A673 (cell line): ENCODE measurements around the gene TAPBP. TPM values are rescaled to one million over a fixed set of nuclear protein-coding genes. Genes with fewer than 3 reads are reported as not detected.

Source experiments
- BruUV-seq: library from RNA; stranded (reverse); fragments of 400-500 nt; replicated peaks from 2 replicates; lab custom pipeline; 2021; lab: Mats Ljungman, UMichigan
- CTCF ChIA-PET: fragments of 300-600 bp; sonication (Branson Sonifier 250); formaldehyde crosslinking; loops from one replicate; lab custom pipeline; 2022; ENCODE audit warnings: antibody characterized with exemption; lab: Charles Lee
- POLR2A ChIA-PET: fragments of 300-600 bp; sonication (Branson Sonifier 250); formaldehyde crosslinking; loops from one replicate; lab custom pipeline; 2022; ENCODE audit warnings: antibody characterized with exemption; ENCODE audit not compliant: low non-redundant PET; lab: Charles Lee
- DNase-seq: peaks from one replicate; pipeline ENCODE4 v3.0.0-alpha.2; 2015; ENCODE audit warnings: low spot score
- H3K27ac ChIP-seq: fragments of 200-600 bp; sonication (generic); 2 replicates; pipeline ENCODE4 v1.5.1; 2016; ENCODE audit warnings: mixed run types, low read depth, mild to moderate bottlenecking, mixed read lengths, antibody characterized with exemption, low read length; ENCODE audit not compliant: poor library complexity, severe bottlenecking
- H3K27me3 ChIP-seq: fragments of 200-600 bp; sonication (generic); replicated peaks from 2 replicates; pipeline ENCODE4 v1.6.1; 2017; ENCODE audit warnings: mixed run types, low read depth, mild to moderate bottlenecking, mixed read lengths, antibody characterized with exemption, low read length; ENCODE audit not compliant: insufficient read depth, poor library complexity
- H3K36me3 ChIP-seq: fragments of 200-600 bp; sonication (generic); 2 replicates; pipeline ENCODE4 v1.6.1; 2016; ENCODE audit warnings: mixed run types, mild to moderate bottlenecking, mixed read lengths, antibody characterized with exemption, low read length; ENCODE audit not compliant: insufficient read depth, poor library complexity, severe bottlenecking
- H3K4me1 ChIP-seq: fragments of 200-600 bp; sonication (generic); 2 replicates; pipeline ENCODE4 v1.6.1; 2017; ENCODE audit warnings: mixed run types, mild to moderate bottlenecking, mixed read lengths, antibody characterized with exemption, low read length; ENCODE audit not compliant: insufficient read depth, poor library complexity, severe bottlenecking
- H3K4me3 ChIP-seq: fragments of 200-600 bp; sonication (generic); 2 replicates; pipeline ENCODE4 v1.5.1; 2016; ENCODE audit warnings: low read depth, mixed run types, mild to moderate bottlenecking, mixed read lengths, low read length; ENCODE audit not compliant: poor library complexity, severe bottlenecking
- H3K9me3 ChIP-seq: fragments of 200-600 bp; sonication (generic); 2 replicates; pipeline ENCODE4 v1.6.1; 2016; ENCODE audit warnings: mixed run types, low read depth, mild to moderate bottlenecking, mixed read lengths, antibody characterized with exemption, low read length; ENCODE audit not compliant: poor library complexity, severe bottlenecking
- EZH2 ChIP-seq: fragments of 200-600 bp; sonication (generic); IDR thresholded peaks from 2 replicates; pipeline ENCODE4 v1.6.1; 2017; ENCODE audit warnings: borderline replicate concordance, low read depth, mild to moderate bottlenecking, mixed read lengths, antibody characterized with exemption, low read length; ENCODE audit not compliant: poor library complexity, severe bottlenecking
- intact Hi-C: fragments of 100-400 bp; cut with micrococcal nuclease; formaldehyde crosslinking; loops from one replicate; pipeline ENCODE4 v1.10.0; 2022; ENCODE audit not compliant: unreplicated experiment
- total RNA-seq: library from RNA; stranded (reverse); gene quantifications from 2 replicates; pipeline ENCODE4 v1.2.3, GENCODE V29; 2021
- TF ChIP-seq, protein P1 (sequence below): fragments of 300-800, 200-600 bp; sonication (generic); conservative IDR thresholded peaks from 2 replicates; pipeline ENCODE4 v1.5.1; 2017; ENCODE audit warnings: low read depth, mild to moderate bottlenecking, antibody characterized with exemption, low read length, moderate library complexity, mixed read lengths

TAPBP gene
- total RNA-seq, 1 experiment from 2014 or later, result 87.8 TPM

DNA sequence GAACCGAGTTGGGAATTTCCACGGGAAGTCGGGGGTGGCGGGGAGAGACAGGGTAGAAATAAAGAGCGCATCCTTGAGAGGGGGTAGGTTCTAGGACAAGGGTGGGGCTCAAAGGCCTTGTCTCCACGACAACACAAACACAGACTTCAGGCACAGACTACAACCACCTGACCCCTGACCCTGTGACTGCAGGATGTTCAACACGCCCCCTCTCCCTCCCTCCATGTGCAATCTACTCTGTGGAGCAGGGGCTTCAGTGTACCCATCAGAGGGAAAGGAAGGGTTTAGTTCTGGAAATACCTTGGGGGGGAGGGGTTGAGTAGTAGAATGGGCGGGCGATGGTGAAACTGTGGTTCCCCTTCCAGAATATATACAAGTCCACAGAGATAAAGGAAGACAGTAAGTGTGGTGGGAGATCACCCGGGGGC, 651 bp upstream of the TAPBP start:
- POLR2A ChIA-PET, result no interaction called here
- H3K27ac ChIP-seq, result peak overlapping the region; percentile 82

DNA sequence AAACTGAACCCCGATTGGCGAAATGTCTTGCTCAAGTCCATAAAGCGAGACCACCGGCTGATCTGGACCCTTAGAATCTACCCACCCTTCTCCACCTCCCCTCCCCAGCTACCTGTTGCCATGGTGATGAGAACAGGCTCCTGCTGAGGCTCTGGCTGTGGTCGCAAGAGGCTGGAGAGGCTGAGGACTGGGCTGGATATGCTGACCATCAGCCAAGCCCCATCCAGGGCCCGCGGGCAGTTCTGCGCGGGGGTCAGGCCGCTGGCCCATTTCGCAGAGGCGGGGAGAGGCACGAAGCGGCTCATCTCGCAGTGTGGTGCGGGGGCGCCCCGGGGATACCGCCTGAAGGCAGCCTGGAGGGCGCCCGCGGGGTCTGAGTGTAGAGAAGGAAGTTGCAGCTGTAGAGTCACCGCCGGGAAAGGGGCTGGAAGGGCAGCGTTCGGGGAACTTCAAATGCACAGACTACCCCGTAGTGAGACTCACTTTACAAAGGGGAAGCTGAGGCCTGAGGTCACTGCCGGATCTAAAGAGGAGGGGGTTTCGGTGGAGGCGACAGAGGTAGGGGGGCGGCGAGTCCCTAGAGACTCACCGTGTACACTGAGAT, 671 bp downstream of the TAPBP start:
- TF ChIP-seq EZH2, result no peak
- TF ChIP-seq, protein P1, sequence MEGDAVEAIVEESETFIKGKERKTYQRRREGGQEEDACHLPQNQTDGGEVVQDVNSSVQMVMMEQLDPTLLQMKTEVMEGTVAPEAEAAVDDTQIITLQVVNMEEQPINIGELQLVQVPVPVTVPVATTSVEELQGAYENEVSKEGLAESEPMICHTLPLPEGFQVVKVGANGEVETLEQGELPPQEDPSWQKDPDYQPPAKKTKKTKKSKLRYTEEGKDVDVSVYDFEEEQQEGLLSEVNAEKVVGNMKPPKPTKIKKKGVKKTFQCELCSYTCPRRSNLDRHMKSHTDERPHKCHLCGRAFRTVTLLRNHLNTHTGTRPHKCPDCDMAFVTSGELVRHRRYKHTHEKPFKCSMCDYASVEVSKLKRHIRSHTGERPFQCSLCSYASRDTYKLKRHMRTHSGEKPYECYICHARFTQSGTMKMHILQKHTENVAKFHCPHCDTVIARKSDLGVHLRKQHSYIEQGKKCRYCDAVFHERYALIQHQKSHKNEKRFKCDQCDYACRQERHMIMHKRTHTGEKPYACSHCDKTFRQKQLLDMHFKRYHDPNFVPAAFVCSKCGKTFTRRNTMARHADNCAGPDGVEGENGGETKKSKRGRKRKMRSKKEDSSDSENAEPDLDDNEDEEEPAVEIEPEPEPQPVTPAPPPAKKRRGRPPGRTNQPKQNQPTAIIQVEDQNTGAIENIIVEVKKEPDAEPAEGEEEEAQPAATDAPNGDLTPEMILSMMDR, result no peak
- Histone ChIP-seq H3K4me3 (peak overlapping the region; percentile 83), H3K27me3 (no peaks in the 10 kb centered on the region), H3K4me1 (peaks cover 19% of the 10 kb centered on the region), H3K36me3 (peaks cover 11% of the 10 kb centered on the region), H3K27ac (peak overlapping the region; percentile 82), H3K9me3 (no peaks in the 10 kb centered on the region)
- peak; percentile 40 for DNase-seq
- CTCF ChIA-PET, result interaction anchor here (0.6 kb wide), 1 partner anchor 36 kb away, joined by 4 read pairs; the partner anchor contains the start of gene B3GALT4
- no TSS peak for BruUV-seq
- intact Hi-C loops, result loop anchor here (10.0 kb wide), 1 partner anchor 102 kb away; the partner anchor contains the start of genes CUTA and PHF1
- POLR2A ChIA-PET, result no interaction called here

More for the DNA sequence above, 651 bp upstream of the TAPBP start:
- peak; percentile 80 for DNase-seq
- H3K9me3 ChIP-seq, result no peaks in the 10 kb centered on the region
- peak overlapping the region; percentile 83 for H3K4me3 ChIP-seq
- H3K4me1 ChIP-seq, result peaks cover 30% of the 10 kb centered on the region
- no TSS peak for BruUV-seq
- no peaks in the 10 kb centered on the region for H3K27me3 ChIP-seq
- TF ChIP-seq, protein P1, result no peak
- no peak for TF ChIP-seq EZH2
- CTCF ChIA-PET, result no interaction called here
- intact Hi-C loops, result loop anchor here (1.0 to 10.0 kb wide), 2 partner anchors 15 to 100 kb away; partner anchors contain the start of genes CUTA and PHF1
- H3K36me3 ChIP-seq, result peaks cover 24% of the 10 kb centered on the region

DNA sequence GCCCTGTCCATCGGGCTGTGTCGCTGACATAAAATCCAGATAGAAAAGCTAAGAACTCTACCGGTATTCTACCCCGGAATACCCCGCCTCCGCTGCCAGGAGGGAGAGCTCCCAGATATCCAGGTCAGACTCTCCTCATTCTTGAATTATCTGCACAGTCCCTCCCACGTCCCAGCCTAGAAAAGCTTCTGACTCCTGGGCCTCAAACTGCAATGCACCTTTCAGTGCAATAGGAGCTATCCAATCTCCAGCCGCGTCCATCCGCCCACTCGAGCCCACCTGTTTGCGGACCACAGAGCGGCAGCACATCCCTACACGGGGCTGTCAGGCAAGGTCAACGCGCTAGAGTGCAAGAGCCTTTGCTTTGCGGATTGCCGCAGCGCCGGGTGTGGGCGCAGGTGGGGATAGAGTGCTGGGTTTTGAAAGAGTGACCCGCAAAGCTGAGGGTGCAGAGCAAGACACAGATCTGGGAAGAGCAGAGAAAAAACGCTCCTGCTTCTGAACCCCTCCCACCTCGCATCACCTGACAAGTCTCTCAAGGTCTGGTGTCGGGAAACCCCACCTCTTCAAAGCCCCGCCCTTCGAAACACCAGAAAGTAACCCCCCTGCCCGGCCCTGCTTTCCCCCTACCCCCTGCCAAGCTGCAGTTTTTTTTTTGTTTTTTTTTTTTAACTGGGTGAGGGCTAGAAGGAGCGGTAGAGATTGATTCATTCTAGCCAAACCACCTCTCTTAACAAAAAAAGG, 1.3 kb downstream of the TAPBP start:
- BruUV-seq, result no TSS peak
- H3K4me3 ChIP-seq, result peak overlapping the region; percentile 83
- no peaks in the 10 kb centered on the region for H3K27me3 ChIP-seq
- POLR2A ChIA-PET, result no interaction called here
- no peaks in the 10 kb centered on the region for H3K9me3 ChIP-seq
- no peak for TF ChIP-seq EZH2
- TF ChIP-seq, protein P1, result no peak
- H3K27ac ChIP-seq, result peak overlapping the region; percentile 82
- intact Hi-C loops, result loop anchor here (10.0 kb wide), 1 partner anchor 102 kb away; the partner anchor contains the start of genes CUTA and PHF1
- H3K36me3 ChIP-seq, result peaks cover 10% of the 10 kb centered on the region
- CTCF ChIA-PET, result interaction anchor here (0.6 to 1.3 kb wide), 2 partner anchors 32 to 36 kb away, joined by 3 to 4 read pairs; partner anchors contain the start of gene B3GALT4
- DNase-seq, result peak; percentile 84
- peaks cover 17% of the 10 kb centered on the region for H3K4me1 ChIP-seq
